WTC11 (cell line): ENCODE measurements around the gene DSEL. TPM values are rescaled to one million over a fixed set of nuclear protein-coding genes. Genes with fewer than 3 reads are reported as not detected.

ENCODE experiments used
- ATAC-seq: fragments of 200-7000 bp; cut with Tn5 transposase; 2 replicates; pipeline ENCODE4 v1.10.0; 2021; ENCODE audit warnings: mild to moderate bottlenecking, moderate library complexity
- CTCF ChIA-PET: fragments of 300-600 bp; sonication (Branson Sonifier 250); formaldehyde crosslinking; loops from one replicate; lab custom pipeline; 2021; ENCODE audit warnings: antibody characterized with exemption; lab: Charles Lee
- POLR2A ChIA-PET: fragments of 350-600 bp; sonication (Branson Sonifier 250); formaldehyde crosslinking; loops from one replicate; lab custom pipeline; 2021; ENCODE audit warnings: antibody characterized with exemption; lab: Charles Lee
- DNase-seq: peaks from one replicate; pipeline ENCODE4 v3.0.0; 2021; ENCODE audit warnings: low spot score
- H3K27ac Mint-ChIP-seq: 2 replicates; pipeline ENCODE4 v1.8.0; 2021; ENCODE audit warnings: mixed read lengths
- H3K27me3 Mint-ChIP-seq: 2 replicates; pipeline ENCODE4 v1.8.0; 2021; ENCODE audit warnings: low read depth, mild to moderate bottlenecking, moderate library complexity, mixed read lengths
- H3K36me3 Mint-ChIP-seq: 2 replicates; pipeline ENCODE4 v1.8.0; 2021; ENCODE audit warnings: mixed read lengths
- H3K4me1 Mint-ChIP-seq: 2 replicates; pipeline ENCODE4 v1.8.0; 2022; ENCODE audit warnings: mixed read lengths
- H3K4me3 Mint-ChIP-seq: 2 replicates; pipeline ENCODE4 v1.8.0; 2021; ENCODE audit warnings: mild to moderate bottlenecking, moderate library complexity, mixed read lengths
- H3K9me3 Mint-ChIP-seq: 2 replicates; pipeline ENCODE4 v1.8.0; 2021; ENCODE audit warnings: mixed read lengths
- ATF1 ChIP-seq: sonication (generic); formaldehyde crosslinking; IDR thresholded peaks from 2 replicates; pipeline ENCODE4 v1.8.1; 2023; ENCODE audit warnings: mild to moderate bottlenecking, moderate library complexity, missing genetic modification reagents
- ETV6 ChIP-seq: sonication (generic); formaldehyde crosslinking; IDR thresholded peaks from 2 replicates; pipeline ENCODE4 v1.8.1; 2022; ENCODE audit warnings: mild to moderate bottlenecking, missing genetic modification reagents
- FOXP1 ChIP-seq: sonication (generic); formaldehyde crosslinking; IDR thresholded peaks from 2 replicates; pipeline ENCODE4 v1.8.0; 2022; ENCODE audit warnings: missing genetic modification reagents, mild to moderate bottlenecking, moderate library complexity, borderline replicate concordance
- GRHL2 ChIP-seq: fragments of 250-450 bp; sonication (Bioruptor Pico); IDR thresholded peaks from 2 replicates; pipeline ENCODE4 v1.8.0; 2022; ENCODE audit warnings: mild to moderate bottlenecking, moderate library complexity; ENCODE audit not compliant: insufficient replicate concordance, severe bottlenecking
- GTF2I ChIP-seq: fragments of 250-450 bp; sonication (Bioruptor Pico); conservative IDR thresholded peaks from 2 replicates; pipeline ENCODE4 v1.4.0; 2021; ENCODE audit warnings: mild to moderate bottlenecking
- MXD4 ChIP-seq: fragments of 250-450 bp; sonication (Bioruptor Pico); IDR thresholded peaks from 2 replicates; pipeline ENCODE4 v1.8.0; 2021; ENCODE audit warnings: mild to moderate bottlenecking, moderate library complexity, borderline replicate concordance
- NFATC4 ChIP-seq: fragments of 250-450 bp; sonication (Bioruptor Pico); IDR thresholded peaks from 2 replicates; pipeline ENCODE4 v1.9.0; 2021; ENCODE audit warnings: mild to moderate bottlenecking
- SOX15 ChIP-seq: fragments of 250-450 bp; sonication (Bioruptor Pico); IDR thresholded peaks from 2 replicates; pipeline ENCODE4 v1.9.0; 2021; ENCODE audit warnings: mild to moderate bottlenecking
- TP53 ChIP-seq: sonication (generic); formaldehyde crosslinking; IDR thresholded peaks from 2 replicates; pipeline ENCODE4 v1.8.1; 2023; ENCODE audit warnings: mild to moderate bottlenecking, missing genetic modification reagents
- ZNF121 ChIP-seq: sonication (generic); formaldehyde crosslinking; IDR thresholded peaks from 2 replicates; pipeline ENCODE4 v1.8.0; 2023; ENCODE audit warnings: missing genetic modification reagents
- ZNF138 ChIP-seq: sonication (generic); formaldehyde crosslinking; conservative IDR thresholded peaks from 2 replicates; pipeline ENCODE4 v1.8.1; 2022; ENCODE audit warnings: mild to moderate bottlenecking, moderate library complexity, missing genetic modification reagents
- ZNF317 ChIP-seq: sonication (generic); formaldehyde crosslinking; IDR thresholded peaks from 2 replicates; pipeline ENCODE4 v1.8.1; 2023; ENCODE audit warnings: low read depth, mild to moderate bottlenecking, moderate library complexity, missing genetic modification reagents, borderline replicate concordance
- ZNF416 ChIP-seq: fragments of 250-450 bp; sonication (Bioruptor Pico); IDR thresholded peaks from 2 replicates; pipeline ENCODE4 v1.9.0; 2021; ENCODE audit warnings: mild to moderate bottlenecking, inconsistent platforms
- total RNA-seq: library from RNA; stranded (reverse); gene quantifications from 3 replicates; pipeline ENCODE4 v1.2.3, GENCODE V29; 2021
- TF ChIP-seq, protein P1 (sequence below): fragments of 250-450 bp; sonication (Bioruptor Pico); IDR thresholded peaks from 2 replicates; pipeline ENCODE4 v1.9.0; 2021; ENCODE audit warnings: mild to moderate bottlenecking
- TF ChIP-seq, protein P2 (sequence below): sonication (generic); formaldehyde crosslinking; IDR thresholded peaks from 2 replicates; pipeline ENCODE4 v1.8.0; 2022; ENCODE audit warnings: mild to moderate bottlenecking, missing genetic modification reagents
- TF ChIP-seq, protein P3 (sequence below): sonication (generic); formaldehyde crosslinking; IDR thresholded peaks from 2 replicates; pipeline ENCODE4 v1.8.0; 2022; ENCODE audit warnings: mild to moderate bottlenecking, missing genetic modification reagents
- TF ChIP-seq, protein P4 (sequence below): sonication (generic); formaldehyde crosslinking; IDR thresholded peaks from 2 replicates; pipeline ENCODE4 v1.8.0; 2022; ENCODE audit warnings: mild to moderate bottlenecking, missing genetic modification reagents
- TF ChIP-seq, protein P5 (sequence below): sonication (generic); formaldehyde crosslinking; IDR thresholded peaks from 2 replicates; pipeline ENCODE4 v1.8.1; 2022; ENCODE audit warnings: mild to moderate bottlenecking, moderate library complexity, missing genetic modification reagents

Gene DSEL
- total RNA-seq, 1 experiment from 2014 or later = 33.4 TPM

DNA sequence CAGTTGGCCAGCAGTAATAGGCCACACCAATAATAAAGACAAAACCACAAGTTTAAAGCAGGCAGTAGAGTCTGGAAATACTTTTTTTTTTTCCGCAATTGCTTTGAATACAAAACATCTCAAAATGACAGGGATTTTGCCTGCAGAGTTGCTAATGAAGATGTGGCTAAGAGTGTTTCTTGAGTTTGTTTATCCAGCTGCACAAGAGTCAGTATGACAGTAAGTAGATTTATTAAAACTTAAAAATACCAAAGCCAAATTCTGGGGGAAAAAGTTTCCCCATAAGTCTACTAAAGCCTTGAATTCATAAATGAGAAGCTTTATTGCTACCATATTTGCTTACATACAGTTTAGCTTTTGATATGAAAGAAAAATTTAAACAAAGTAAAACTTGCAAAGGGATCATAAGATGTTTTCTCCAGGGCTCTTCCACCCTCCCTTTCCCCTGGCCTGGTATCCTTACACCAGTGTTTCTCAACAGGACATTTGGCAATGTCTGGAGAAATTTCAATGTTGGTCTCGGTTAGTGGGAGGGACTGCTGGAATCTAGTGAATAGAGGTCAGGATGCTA, 3.9 kb upstream of the DSEL start (continued):
- TF ChIP-seq, protein P1, sequence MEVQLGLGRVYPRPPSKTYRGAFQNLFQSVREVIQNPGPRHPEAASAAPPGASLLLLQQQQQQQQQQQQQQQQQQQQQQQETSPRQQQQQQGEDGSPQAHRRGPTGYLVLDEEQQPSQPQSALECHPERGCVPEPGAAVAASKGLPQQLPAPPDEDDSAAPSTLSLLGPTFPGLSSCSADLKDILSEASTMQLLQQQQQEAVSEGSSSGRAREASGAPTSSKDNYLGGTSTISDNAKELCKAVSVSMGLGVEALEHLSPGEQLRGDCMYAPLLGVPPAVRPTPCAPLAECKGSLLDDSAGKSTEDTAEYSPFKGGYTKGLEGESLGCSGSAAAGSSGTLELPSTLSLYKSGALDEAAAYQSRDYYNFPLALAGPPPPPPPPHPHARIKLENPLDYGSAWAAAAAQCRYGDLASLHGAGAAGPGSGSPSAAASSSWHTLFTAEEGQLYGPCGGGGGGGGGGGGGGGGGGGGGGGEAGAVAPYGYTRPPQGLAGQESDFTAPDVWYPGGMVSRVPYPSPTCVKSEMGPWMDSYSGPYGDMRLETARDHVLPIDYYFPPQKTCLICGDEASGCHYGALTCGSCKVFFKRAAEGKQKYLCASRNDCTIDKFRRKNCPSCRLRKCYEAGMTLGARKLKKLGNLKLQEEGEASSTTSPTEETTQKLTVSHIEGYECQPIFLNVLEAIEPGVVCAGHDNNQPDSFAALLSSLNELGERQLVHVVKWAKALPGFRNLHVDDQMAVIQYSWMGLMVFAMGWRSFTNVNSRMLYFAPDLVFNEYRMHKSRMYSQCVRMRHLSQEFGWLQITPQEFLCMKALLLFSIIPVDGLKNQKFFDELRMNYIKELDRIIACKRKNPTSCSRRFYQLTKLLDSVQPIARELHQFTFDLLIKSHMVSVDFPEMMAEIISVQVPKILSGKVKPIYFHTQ (CRISPR knock-in tag) = no peak
- TF ChIP-seq GRHL2 (CRISPR knock-in tag) = no peak
- TF ChIP-seq, protein P2, sequence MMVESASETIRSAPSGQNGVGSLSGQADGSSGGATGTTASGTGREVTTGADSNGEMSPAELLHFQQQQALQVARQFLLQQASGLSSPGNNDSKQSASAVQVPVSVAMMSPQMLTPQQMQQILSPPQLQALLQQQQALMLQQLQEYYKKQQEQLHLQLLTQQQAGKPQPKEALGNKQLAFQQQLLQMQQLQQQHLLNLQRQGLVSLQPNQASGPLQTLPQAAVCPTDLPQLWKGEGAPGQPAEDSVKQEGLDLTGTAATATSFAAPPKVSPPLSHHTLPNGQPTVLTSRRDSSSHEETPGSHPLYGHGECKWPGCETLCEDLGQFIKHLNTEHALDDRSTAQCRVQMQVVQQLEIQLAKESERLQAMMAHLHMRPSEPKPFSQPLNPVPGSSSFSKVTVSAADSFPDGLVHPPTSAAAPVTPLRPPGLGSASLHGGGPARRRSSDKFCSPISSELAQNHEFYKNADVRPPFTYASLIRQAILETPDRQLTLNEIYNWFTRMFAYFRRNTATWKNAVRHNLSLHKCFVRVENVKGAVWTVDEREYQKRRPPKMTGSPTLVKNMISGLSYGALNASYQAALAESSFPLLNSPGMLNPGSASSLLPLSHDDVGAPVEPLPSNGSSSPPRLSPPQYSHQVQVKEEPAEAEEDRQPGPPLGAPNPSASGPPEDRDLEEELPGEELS = no peak
- TF ChIP-seq, protein P3, sequence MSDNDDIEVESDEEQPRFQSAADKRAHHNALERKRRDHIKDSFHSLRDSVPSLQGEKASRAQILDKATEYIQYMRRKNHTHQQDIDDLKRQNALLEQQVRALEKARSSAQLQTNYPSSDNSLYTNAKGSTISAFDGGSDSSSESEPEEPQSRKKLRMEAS (CRISPR knock-in tag) = no peak

DNA sequence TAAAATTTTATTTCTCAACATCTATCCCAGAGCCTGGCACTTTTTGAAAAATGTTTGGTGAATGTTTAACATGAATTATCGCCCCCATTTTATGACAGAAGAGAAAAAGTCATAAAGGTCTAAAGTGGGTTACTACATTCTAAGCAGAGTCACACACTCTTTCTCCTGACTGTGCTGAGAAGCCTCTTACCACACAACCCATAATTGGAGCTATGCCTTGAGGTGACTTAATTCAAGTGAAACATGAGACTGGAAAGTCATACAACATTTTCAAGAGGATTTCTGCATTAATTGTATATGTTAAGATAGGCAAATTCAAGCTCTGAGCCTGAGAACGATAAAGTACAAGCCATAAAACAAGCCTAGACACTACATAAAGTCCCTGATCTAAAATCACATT, 3.1 kb upstream of the DSEL start:
- Mint-ChIP-seq H3K27ac (no peak overlapping the region), H3K36me3 (peaks cover 13% of the 10 kb centered on the region), H3K4me1 (peaks cover 58% of the 10 kb centered on the region), H3K27me3 (no peaks in the 10 kb centered on the region), H3K4me3 (no peak overlapping the region), H3K9me3 (no peaks in the 10 kb centered on the region)
- ATAC-seq (no peak), DNase-seq (no peak)
- CTCF ChIA-PET = no interaction called here
- POLR2A ChIA-PET = interaction anchor here (0.7 kb wide), 1 partner anchor 31 kb away, joined by 3 read pairs; no protein-coding TSS in a partner anchor
- TF ChIP-seq, protein P4, sequence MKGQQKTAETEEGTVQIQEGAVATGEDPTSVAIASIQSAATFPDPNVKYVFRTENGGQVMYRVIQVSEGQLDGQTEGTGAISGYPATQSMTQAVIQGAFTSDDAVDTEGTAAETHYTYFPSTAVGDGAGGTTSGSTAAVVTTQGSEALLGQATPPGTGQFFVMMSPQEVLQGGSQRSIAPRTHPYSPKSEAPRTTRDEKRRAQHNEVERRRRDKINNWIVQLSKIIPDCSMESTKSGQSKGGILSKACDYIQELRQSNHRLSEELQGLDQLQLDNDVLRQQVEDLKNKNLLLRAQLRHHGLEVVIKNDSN = no peak
- TF ChIP-seq MXD4 (CRISPR knock-in tag) (no peak), TP53 (CRISPR knock-in tag) (no peak), ZNF121 (CRISPR knock-in tag) (no peak), ZNF317 (CRISPR knock-in tag) (no peak), FOXP1 (CRISPR knock-in tag) (no peak), SOX15 (CRISPR knock-in tag) (no peak), GTF2I (no peak)

DNA sequence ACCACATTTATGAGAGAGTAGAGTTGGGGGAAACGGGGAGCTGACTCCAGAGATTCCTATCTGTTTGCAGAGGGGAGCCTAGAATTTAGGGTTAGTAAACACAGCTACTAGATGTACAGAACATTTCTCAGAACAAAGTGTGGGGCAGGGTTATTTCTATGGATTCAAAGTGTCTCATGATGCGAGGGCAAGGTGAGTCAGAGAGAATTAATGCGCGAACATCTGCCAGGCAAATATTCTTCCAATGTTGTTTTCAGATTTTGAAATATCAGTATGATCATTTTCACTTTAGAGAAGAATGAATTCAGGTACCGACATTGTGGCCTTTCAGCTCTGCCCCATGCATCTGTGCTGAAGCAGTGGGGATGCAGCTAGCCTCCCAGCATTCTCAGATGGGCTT, 2.0 kb upstream of the DSEL start:
- Mint-ChIP-seq H3K27ac (no peak overlapping the region), H3K27me3 (no peaks in the 10 kb centered on the region), H3K4me1 (peaks cover 66% of the 10 kb centered on the region), H3K36me3 (peaks cover 23% of the 10 kb centered on the region), H3K9me3 (no peaks in the 10 kb centered on the region), H3K4me3 (no peak overlapping the region)
- ChIA-PET CTCF (interaction anchor here (0.6 to 3.1 kb wide), 2 partner anchors 24 to 193 kb away, joined by 3 to 71 read pairs; no protein-coding TSS in a partner anchor), POLR2A (no interaction called here)
- no peak for ATAC-seq
- DNase-seq = no peak
- no peak for TF ChIP-seq ZNF416
- no peak for TF ChIP-seq ZNF138 (CRISPR knock-in tag)
- TF ChIP-seq ETV6 (CRISPR knock-in tag) = no peak
- TF ChIP-seq, protein P5, sequence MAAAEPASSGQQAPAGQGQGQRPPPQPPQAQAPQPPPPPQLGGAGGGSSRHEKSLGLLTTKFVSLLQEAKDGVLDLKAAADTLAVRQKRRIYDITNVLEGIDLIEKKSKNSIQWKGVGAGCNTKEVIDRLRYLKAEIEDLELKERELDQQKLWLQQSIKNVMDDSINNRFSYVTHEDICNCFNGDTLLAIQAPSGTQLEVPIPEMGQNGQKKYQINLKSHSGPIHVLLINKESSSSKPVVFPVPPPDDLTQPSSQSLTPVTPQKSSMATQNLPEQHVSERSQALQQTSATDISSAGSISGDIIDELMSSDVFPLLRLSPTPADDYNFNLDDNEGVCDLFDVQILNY (CRISPR knock-in tag) = no peak
- no peak for TF ChIP-seq ATF1 (CRISPR knock-in tag)
- no peak for TF ChIP-seq NFATC4
